ENCODE measurements around the gene DAAM2. TPM values are rescaled to one million over a fixed set of nuclear protein-coding genes. Genes with fewer than 3 reads are reported as not detected.

DAAM2 gene
- total RNA-seq, 6 experiments from 2014 or later, result 2.2 to 9.0 (median 8.0) TPM

DNA sequence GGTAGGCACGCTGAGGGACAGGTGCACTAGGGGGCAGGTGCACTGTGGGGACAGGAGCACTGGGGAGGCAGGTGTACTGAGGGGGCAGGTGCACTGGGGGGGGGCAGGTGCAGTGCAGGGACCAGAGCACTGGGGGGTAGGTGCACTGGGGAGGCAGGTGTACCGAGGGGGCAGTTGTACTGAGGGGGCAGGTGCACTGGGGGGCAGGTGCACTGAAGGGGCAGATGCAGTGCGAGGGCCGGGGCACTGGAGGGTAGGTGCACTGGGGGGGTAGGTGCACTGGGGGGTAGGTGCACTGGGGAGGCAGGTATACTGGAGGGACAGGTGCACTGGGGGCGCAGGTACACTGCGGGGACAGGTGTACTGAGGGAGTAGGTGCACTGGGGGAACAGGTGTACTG lies 39.5 kb downstream of the DAAM2 start:
- TF ChIP-seq, protein P1, sequence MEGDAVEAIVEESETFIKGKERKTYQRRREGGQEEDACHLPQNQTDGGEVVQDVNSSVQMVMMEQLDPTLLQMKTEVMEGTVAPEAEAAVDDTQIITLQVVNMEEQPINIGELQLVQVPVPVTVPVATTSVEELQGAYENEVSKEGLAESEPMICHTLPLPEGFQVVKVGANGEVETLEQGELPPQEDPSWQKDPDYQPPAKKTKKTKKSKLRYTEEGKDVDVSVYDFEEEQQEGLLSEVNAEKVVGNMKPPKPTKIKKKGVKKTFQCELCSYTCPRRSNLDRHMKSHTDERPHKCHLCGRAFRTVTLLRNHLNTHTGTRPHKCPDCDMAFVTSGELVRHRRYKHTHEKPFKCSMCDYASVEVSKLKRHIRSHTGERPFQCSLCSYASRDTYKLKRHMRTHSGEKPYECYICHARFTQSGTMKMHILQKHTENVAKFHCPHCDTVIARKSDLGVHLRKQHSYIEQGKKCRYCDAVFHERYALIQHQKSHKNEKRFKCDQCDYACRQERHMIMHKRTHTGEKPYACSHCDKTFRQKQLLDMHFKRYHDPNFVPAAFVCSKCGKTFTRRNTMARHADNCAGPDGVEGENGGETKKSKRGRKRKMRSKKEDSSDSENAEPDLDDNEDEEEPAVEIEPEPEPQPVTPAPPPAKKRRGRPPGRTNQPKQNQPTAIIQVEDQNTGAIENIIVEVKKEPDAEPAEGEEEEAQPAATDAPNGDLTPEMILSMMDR (IDR thresholded peaks at IDR 0.05), result no peak
- no peak for DNase-seq
- H3K27me3 Mint-ChIP-seq (ENCODE audit: insufficient read depth), result peaks cover 9% of the 10 kb centered on the region
- no peaks in the 10 kb centered on the region for H3K36me3 Mint-ChIP-seq (ENCODE audit: low read depth)
- no peak overlapping the region for H3K27ac Mint-ChIP-seq
- peaks cover 21% of the 10 kb centered on the region for H3K4me1 Mint-ChIP-seq (ENCODE audit: low read depth)
- no peaks in the 10 kb centered on the region for H3K9me3 Mint-ChIP-seq
- no peak overlapping the region for H3K4me3 Mint-ChIP-seq

DNA sequence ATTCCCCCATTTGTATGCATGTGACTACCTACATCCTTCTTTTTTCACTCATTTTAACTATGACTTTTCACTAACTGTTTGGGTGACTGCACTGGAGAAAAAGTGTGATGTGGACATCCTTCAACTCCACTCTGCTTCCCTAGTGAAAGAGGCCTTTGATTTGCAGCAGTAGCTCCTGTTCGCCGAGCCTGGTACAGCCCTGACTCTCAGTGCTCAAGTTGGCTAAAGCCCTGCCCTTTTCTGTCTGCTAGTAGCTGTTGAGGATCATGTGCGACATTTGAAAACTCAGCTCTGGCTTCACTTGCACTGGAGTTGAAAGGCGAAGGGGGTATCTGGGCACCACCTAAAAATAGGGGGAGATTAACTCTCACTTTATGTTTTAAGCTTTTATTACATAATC lies 42.1 kb downstream of the DAAM2 start:
- H3K36me3 Mint-ChIP-seq (ENCODE audit: low read depth), result no peaks in the 10 kb centered on the region
- peaks cover 29% of the 10 kb centered on the region for H3K4me1 Mint-ChIP-seq (ENCODE audit: low read depth)
- peaks cover 6% of the 10 kb centered on the region; the same call in 1 of the 2 replicates for H3K27me3 Mint-ChIP-seq (ENCODE audit: insufficient read depth)
- no peak overlapping the region for H3K27ac Mint-ChIP-seq
- DNase-seq, result no peak
- H3K4me3 Mint-ChIP-seq, result no peak overlapping the region
- TF ChIP-seq, protein P1 (IDR thresholded peaks at IDR 0.05), result no peak
- H3K9me3 Mint-ChIP-seq, result no peaks in the 10 kb centered on the region; the same call in 1 of the 2 replicates

DNA sequence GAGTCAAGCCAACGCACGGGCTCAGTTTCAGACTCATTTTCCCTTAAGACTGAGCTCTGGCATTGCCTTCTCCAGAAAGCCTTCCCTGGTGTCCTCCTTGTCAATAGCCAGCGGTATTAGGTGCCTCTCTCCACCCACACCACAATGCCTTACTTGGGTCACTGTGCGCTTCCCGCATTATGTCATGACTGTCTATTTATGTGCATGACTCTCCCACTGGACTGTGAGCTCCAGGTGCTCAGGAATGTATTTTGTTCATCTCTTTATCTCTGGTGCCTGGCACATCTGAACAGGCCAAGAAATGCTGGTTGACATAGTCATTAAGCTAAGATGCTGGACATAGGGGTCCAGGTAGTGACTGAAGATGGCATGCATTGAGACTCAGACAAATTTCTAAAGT lies 42.7 kb downstream of the DAAM2 start:
- Mint-ChIP-seq H3K4me3 (no peak overlapping the region), H3K36me3 (ENCODE audit: low read depth) (no peaks in the 10 kb centered on the region), H3K27me3 (ENCODE audit: insufficient read depth) (peaks cover 5% of the 10 kb centered on the region; the same call in 1 of the 2 replicates), H3K9me3 (no peaks in the 10 kb centered on the region; the same call in 1 of the 2 replicates), H3K27ac (no peak overlapping the region), H3K4me1 (ENCODE audit: low read depth) (peaks cover 33% of the 10 kb centered on the region)
- TF ChIP-seq, protein P1 (IDR thresholded peaks at IDR 0.05), result no peak
- no peak for DNase-seq

DNA sequence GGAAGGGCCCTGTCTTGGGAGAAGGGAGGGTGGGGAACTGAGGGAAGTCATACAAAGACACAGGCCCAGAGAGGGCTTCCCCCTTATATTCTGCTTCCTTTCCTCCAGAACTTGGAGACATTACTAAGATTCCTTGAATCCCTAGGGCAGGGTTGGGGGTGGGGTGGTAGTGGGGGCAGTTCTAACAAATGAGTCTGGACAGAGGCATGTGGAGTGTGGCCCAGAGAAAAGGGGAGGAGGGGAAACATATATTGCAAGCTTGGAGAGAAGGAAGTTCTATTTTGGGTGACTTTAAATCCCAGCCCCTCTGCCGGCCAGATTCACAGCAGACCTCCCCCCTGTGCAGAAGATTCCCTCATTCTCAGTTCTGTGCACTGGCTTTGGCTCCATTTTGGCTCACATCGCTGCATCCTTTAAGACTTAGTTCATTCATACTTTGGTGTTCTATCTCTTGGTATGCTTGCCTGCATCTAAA lies 43.7 kb downstream of the DAAM2 start:
- Mint-ChIP-seq H3K4me1 (ENCODE audit: low read depth) (peaks cover 33% of the 10 kb centered on the region), H3K4me3 (no peak overlapping the region), H3K27me3 (ENCODE audit: insufficient read depth) (peaks cover 4% of the 10 kb centered on the region; the same call in 1 of the 2 replicates), H3K36me3 (ENCODE audit: low read depth) (no peaks in the 10 kb centered on the region), H3K9me3 (no peaks in the 10 kb centered on the region; the same call in 1 of the 2 replicates), H3K27ac (peak overlapping the region; percentile 24)
- TF ChIP-seq, protein P1 (IDR thresholded peaks at IDR 0.05), result no peak
- DNase-seq, result peak; percentile 16

DNA sequence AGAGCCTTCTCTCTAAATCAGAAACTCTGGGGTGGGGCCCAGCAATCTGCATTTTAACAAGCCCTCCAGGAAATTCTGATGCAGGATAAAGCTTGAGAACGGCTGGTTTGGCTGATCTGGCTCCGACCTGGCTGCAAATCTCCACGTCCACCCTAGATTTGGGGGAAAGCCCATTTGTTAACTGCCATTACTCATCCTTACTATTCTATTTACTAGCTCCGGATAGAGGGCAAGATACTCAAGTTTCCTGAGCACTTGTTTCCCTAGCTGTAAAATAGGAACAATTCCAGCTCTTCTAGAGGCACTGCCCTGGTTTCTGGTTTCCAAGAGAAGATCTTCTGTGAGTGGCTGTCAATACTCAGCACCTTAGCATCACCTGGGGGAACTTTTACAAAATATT lies 44.4 kb downstream of the DAAM2 start:
- H3K27me3 Mint-ChIP-seq (ENCODE audit: insufficient read depth), result peaks cover 4% of the 10 kb centered on the region; the same call in 1 of the 2 replicates
- TF ChIP-seq, protein P1 (IDR thresholded peaks at IDR 0.05), result no peak
- peaks cover 37% of the 10 kb centered on the region for H3K4me1 Mint-ChIP-seq (ENCODE audit: low read depth)
- no peaks in the 10 kb centered on the region; the same call in 1 of the 2 replicates for H3K9me3 Mint-ChIP-seq
- H3K4me3 Mint-ChIP-seq, result no peak overlapping the region
- H3K27ac Mint-ChIP-seq, result no peak overlapping the region
- no peaks in the 10 kb centered on the region for H3K36me3 Mint-ChIP-seq (ENCODE audit: low read depth)
- DNase-seq, result no peak
